Measurements from ENCODE around the gene THEM4.

DNA sequence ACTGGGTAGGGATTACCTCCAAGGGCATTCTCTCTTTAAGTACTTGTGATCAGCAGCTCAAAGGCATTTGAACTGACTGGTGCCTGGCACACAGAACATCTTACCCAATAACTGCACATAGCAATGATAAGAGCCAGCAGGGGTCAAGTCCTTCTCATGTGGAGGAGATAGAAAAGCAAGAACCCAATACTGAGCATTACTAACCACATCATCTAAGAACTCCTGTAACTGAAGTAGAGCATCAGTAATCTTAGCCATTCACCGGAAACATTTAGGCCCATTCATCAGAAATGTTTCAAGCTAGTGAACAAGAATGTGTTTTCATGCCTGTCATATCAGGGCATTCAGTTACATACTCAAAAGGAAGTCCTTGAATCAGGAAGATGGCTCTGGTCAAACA, 33.6 kb upstream of the THEM4 start:
- no peak for TF ChIP-seq SNAI2 (CRISPR knock-in tag; IDR thresholded peaks at IDR 0.05)
- no peak for TF ChIP-seq ZNF8 (CRISPR knock-in tag; IDR thresholded peaks at IDR 0.05)
- no peak for TF ChIP-seq ARNTL (CRISPR knock-in tag; IDR thresholded peaks at IDR 0.05; ENCODE audit: borderline replicate concordance, low read depth)
- TF ChIP-seq, protein P1, sequence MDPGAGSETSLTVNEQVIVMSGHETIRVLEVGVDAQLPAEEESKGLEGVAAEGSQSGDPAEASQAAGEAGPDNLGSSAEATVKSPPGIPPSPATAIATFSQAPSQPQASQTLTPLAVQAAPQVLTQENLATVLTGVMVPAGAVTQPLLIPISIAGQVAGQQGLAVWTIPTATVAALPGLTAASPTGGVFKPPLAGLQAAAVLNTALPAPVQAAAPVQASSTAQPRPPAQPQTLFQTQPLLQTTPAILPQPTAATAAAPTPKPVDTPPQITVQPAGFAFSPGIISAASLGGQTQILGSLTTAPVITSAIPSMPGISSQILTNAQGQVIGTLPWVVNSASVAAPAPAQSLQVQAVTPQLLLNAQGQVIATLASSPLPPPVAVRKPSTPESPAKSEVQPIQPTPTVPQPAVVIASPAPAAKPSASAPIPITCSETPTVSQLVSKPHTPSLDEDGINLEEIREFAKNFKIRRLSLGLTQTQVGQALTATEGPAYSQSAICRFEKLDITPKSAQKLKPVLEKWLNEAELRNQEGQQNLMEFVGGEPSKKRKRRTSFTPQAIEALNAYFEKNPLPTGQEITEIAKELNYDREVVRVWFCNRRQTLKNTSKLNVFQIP (CRISPR knock-in tag; IDR thresholded peaks at IDR 0.05; ENCODE audit: borderline replicate concordance, low read depth): no peak
